ENCODE results near the gene TRMT44. TPM values are rescaled to one million over a fixed set of nuclear protein-coding genes. Genes with fewer than 3 reads are reported as not detected.
A peak's percentile ranks its signal among the peaks of the same experiment; 100 is the strongest.

The TRMT44 gene
- polyA plus RNA-seq, 3 donors: 4.9 to 7.5 (median 6.6) TPM

- Mint-ChIP-seq H3K4me3 (no peak overlapping the region), H3K4me1 (no peaks in the 10 kb centered on the region), H3K27ac (peak overlapping the region in 1 of 7 donors; percentile 60), H3K9me3 (peaks cover 0 to 2% (median 0%) of the 10 kb centered on the region in 7 donors), H3K27me3 (ENCODE audit: low read depth in 3 of 3) (peaks cover 0 to 6% (median 2%) of the 10 kb centered on the region in 3 donors), H3K36me3 (peaks cover 41 to 59% of the 10 kb centered on the region in 2 donors)
- Histone ChIP-seq H4K20me1 (ENCODE audit: insufficient read depth, low read length) (no peaks in the 10 kb centered on the region), H3K79me2 (ENCODE audit: insufficient read depth, low read length) (no peaks in the 10 kb centered on the region), H3K4me1 (ENCODE audit: control insufficient read depth in 1 of 2, insufficient read depth in 2 of 2, low read length in 2 of 2) (no peaks in the 10 kb centered on the region), H3K36me3 (replicated peaks in 1 of 2; ENCODE audit: control insufficient read depth in 1 of 2, insufficient read depth in 2 of 2, low read length in 2 of 2) (peaks cover 30 to 68% of the 10 kb centered on the region in 2 donors), H3K4me3 (replicated peaks in 1 of 3; ENCODE audit: low read depth in 2 of 3, low read length in 3 of 3) (no peak overlapping the region), H2AFZ (ENCODE audit: insufficient read depth, low read depth, low read length, poor library complexity, severe bottlenecking) (no peak overlapping the region), H3K4me2 (replicated peaks; ENCODE audit: extremely low read depth, low read length, poor library complexity, severe bottlenecking) (no peak overlapping the region), H3K9me3 (replicated peaks in 1 of 2; ENCODE audit: control insufficient read depth in 1 of 2, insufficient read depth in 1 of 2, low read length in 2 of 2) (no peaks in the 10 kb centered on the region), H3K27me3 (ENCODE audit: control insufficient read depth in 2 of 2, insufficient read depth in 2 of 2, low read length in 2 of 2) (no peaks in the 10 kb centered on the region), H3K27ac (ENCODE audit: low read depth in 1 of 2, low read length in 2 of 2) (no peak overlapping the region), H3K9ac (ENCODE audit: insufficient read depth, low read length, poor library complexity, severe bottlenecking) (no peak overlapping the region)
- WGBS (ENCODE audit: insufficient coverage): 90% methylated on average over 20 of the region's 24 CpGs
- intact Hi-C loops (cut with micrococcal nuclease): no loop called here
- no peak for TF ChIP-seq CTCF (IDR thresholded peaks at IDR 0.05)
- DNase-seq: no peak
Observed at GRCh38 chr4:8471211-8471875, 30.8 kb downstream of the TRMT44 start.

- H3K4me3 Mint-ChIP-seq: no peak overlapping the region
- no peak overlapping the region for H3K27ac ChIP-seq (ENCODE audit: low read depth in 1 of 2, low read length in 2 of 2)
- no peaks in the 10 kb centered on the region for H3K4me1 Mint-ChIP-seq
- no peak overlapping the region for H3K27ac Mint-ChIP-seq
- peaks cover 41 to 58% of the 10 kb centered on the region in 2 donors for H3K36me3 Mint-ChIP-seq
- DNase-seq: no peak
- H3K4me2 ChIP-seq (replicated peaks; ENCODE audit: extremely low read depth, low read length, poor library complexity, severe bottlenecking): no peak overlapping the region
- H3K36me3 ChIP-seq (replicated peaks in 1 of 2; ENCODE audit: control insufficient read depth in 1 of 2, insufficient read depth in 2 of 2, low read length in 2 of 2): peaks cover 22 to 67% of the 10 kb centered on the region in 2 donors
- no peak overlapping the region for H3K9ac ChIP-seq (ENCODE audit: insufficient read depth, low read length, poor library complexity, severe bottlenecking)
- H3K27me3 Mint-ChIP-seq (ENCODE audit: low read depth in 3 of 3): peaks cover 0 to 2% (median 2%) of the 10 kb centered on the region in 3 donors
- peaks cover 0 to 2% (median 0%) of the 10 kb centered on the region in 7 donors for H3K9me3 Mint-ChIP-seq
- no peak for TF ChIP-seq CTCF (IDR thresholded peaks at IDR 0.05)
- no peaks in the 10 kb centered on the region for H3K9me3 ChIP-seq (replicated peaks in 1 of 2; ENCODE audit: control insufficient read depth in 1 of 2, insufficient read depth in 1 of 2, low read length in 2 of 2)
- no peak overlapping the region for H3K4me3 ChIP-seq (replicated peaks in 1 of 3; ENCODE audit: low read depth in 2 of 3, low read length in 3 of 3)
- H3K4me1 ChIP-seq (ENCODE audit: control insufficient read depth in 1 of 2, insufficient read depth in 2 of 2, low read length in 2 of 2): no peaks in the 10 kb centered on the region
- H4K20me1 ChIP-seq (ENCODE audit: insufficient read depth, low read length): no peaks in the 10 kb centered on the region
- WGBS (ENCODE audit: insufficient coverage): 98% methylated on average over 6 of the region's 8 CpGs
- intact Hi-C loops (cut with micrococcal nuclease): no loop called here
- H3K79me2 ChIP-seq (ENCODE audit: insufficient read depth, low read length): no peaks in the 10 kb centered on the region
- H3K27me3 ChIP-seq (ENCODE audit: control insufficient read depth in 2 of 2, insufficient read depth in 2 of 2, low read length in 2 of 2): no peaks in the 10 kb centered on the region
- no peak overlapping the region for H2AFZ ChIP-seq (ENCODE audit: insufficient read depth, low read depth, low read length, poor library complexity, severe bottlenecking)
Observed at GRCh38 chr4:8472158-8472688, 31.6 kb downstream of the TRMT44 start.

Data from CD14-positive monocyte (primary cell).